GM10266 (cell line): Measurements from ENCODE around the gene KISS1.

ENCODE experiments used
- DNase-seq: peaks from one replicate; pipeline ENCODE4 v3.0.0; 2012; ENCODE audit errors: extremely low spot score
- CTCF ChIP-seq: IDR thresholded peaks from 2 replicates; pipeline ENCODE4 v1.5.1; 2012; ENCODE audit warnings: mild to moderate bottlenecking, low read depth; ENCODE audit not compliant: control insufficient read depth, insufficient read depth; ENCODE audit errors: missing control alignments

Gene KISS1

GRCh38 chr1:204167730-204168129 is 28.6 kb downstream of the KISS1 start:
- no peak for DNase-seq
- TF ChIP-seq CTCF: no peak

- no peak for TF ChIP-seq CTCF
- no peak for DNase-seq
Measured at GRCh38 chr1:204166219-204166618, 30.1 kb downstream of the KISS1 start, which contains the start of gene REN. Gene REN (minus strand): TSS chr1:204166337. CDS start chr1:204166293, 44 bp downstream.

GRCh38 chr1:204162494-204163074 is 33.7 kb downstream of the KISS1 start:
- DNase-seq: peak; percentile 83
- peak; percentile 98 for TF ChIP-seq CTCF

- no peak for DNase-seq
Measured at GRCh38 chr1:204161609-204162493, 34.4 kb downstream of the KISS1 start.

GRCh38 chr1:204157962-204158361 is 38.3 kb downstream of the KISS1 start:
- no peak for TF ChIP-seq CTCF
- no peak for DNase-seq

More at GRCh38 chr1:204161609-204162493, 34.4 kb downstream of the KISS1 start:
- no peak for TF ChIP-seq CTCF

- TF ChIP-seq CTCF: no peak
- no peak for DNase-seq
Measured at GRCh38 chr1:204155881-204156280, 40.4 kb downstream of the KISS1 start.

- no peak for TF ChIP-seq CTCF
- DNase-seq: no peak
Measured at GRCh38 chr1:204154568-204155255, 41.6 kb downstream of the KISS1 start.
